ENCODE results near the gene TUBA8.

Gene TUBA8

DNA sequence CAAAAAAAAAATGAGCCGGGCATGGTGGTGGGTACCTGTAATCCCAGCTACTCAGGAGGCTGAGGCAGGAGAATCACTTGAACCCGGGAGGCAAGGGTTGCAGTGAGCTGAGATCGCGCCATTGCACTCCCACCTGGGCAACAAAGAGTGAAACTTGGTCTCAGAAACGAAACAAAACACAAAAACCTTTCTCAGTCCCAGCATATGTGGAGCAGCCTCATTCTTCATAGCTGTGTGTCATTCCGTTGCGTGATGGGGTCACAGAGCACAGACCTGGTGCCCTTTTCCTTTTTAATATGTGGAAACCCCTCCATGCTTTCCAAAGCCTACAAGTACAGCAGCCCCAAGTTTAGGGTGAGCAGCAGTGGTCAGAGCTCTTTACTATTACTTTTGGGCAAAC, 19.1 kb upstream of the TUBA8 start:
- POLR2A ChIA-PET: interaction anchor here (1.0 to 1.4 kb wide), 2 partner anchors 14 to 15 kb away, joined by 3 to 7 read pairs; no protein-coding TSS in a partner anchor
- no peak for DNase-seq (ENCODE audit: extremely low spot score)
- CTCF ChIA-PET: interaction anchor here (1.1 to 6.3 kb wide), 4 partner anchors 14 to 261 kb away, joined by 3 to 59 read pairs (median 3); partner anchors contain the start of gene PEX26
- TF ChIP-seq CTCF (IDR thresholded peaks at IDR 0.05; ENCODE audit: control extremely low read depth, extremely low read depth, low read depth, missing control alignments): no peak

DNA sequence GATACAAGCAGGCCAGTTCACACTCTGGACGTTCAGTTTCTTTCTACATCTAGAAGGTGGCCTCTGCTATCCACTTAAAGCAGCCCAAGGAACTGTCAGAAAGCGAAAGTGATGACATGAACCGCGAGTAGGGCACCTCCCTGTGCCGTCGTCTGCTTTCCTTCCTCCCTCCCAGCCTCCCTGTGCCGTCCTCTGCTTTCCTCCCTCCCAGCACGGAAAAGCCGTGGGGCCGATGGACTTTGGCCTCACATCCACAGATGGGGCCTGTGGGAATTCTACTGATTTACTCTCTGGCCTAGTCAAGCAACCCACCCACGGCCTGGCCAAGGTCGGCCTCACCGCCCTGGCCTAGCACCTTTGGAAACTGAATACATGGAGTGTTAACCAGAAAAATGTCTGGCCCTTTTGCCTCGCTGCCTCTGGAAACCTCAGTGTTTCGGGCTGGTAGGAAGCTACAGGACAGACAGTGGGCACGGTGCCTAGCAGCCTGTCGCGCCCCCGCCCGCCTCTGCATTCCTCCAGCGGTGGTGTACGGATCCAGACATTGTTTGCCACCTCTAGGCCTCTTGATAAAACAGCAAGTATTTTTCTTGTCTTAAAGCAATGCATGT, 18.6 kb upstream of the TUBA8 start:
- DNase-seq (ENCODE audit: extremely low spot score): no peak
- no peak for TF ChIP-seq CTCF (IDR thresholded peaks at IDR 0.05; ENCODE audit: control extremely low read depth, extremely low read depth, low read depth, missing control alignments)
- CTCF ChIA-PET: interaction anchor here (1.1 to 6.3 kb wide), 4 partner anchors 15 to 262 kb away, joined by 3 to 59 read pairs (median 3); partner anchors contain the start of gene PEX26
- POLR2A ChIA-PET: interaction anchor here (1.4 kb wide), 1 partner anchor 14 kb away, joined by 7 read pairs; no protein-coding TSS in a partner anchor

DNA sequence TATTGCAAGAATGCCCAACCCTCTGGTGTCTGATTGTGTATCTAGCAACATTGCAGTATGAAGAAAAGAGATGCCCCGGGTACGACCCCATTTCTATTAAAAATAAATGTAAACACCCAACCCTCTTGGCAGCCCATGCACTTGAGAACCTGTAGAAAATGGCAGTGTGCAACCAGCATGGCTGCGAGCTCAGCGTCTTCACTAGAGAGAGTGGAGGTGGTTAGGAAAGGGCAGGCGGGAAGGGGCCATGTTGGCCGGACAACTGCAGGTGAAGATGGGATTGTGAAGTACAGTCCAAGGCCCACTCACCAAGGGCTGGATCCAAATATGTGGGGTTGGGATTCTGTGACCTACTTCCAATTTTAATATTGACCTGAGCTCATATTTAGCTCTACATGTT, 16.9 kb upstream of the TUBA8 start:
- ChIA-PET CTCF (interaction anchor here (1.0 to 3.9 kb wide), 2 partner anchors 16 to 17 kb away, joined by 3 to 32 read pairs; partner anchors contain the start of genes PEX26 and TUBA8), POLR2A (no interaction called here)
- TF ChIP-seq CTCF (IDR thresholded peaks at IDR 0.05; ENCODE audit: control extremely low read depth, extremely low read depth, low read depth, missing control alignments): no peak
- DNase-seq (ENCODE audit: extremely low spot score): no peak

DNA sequence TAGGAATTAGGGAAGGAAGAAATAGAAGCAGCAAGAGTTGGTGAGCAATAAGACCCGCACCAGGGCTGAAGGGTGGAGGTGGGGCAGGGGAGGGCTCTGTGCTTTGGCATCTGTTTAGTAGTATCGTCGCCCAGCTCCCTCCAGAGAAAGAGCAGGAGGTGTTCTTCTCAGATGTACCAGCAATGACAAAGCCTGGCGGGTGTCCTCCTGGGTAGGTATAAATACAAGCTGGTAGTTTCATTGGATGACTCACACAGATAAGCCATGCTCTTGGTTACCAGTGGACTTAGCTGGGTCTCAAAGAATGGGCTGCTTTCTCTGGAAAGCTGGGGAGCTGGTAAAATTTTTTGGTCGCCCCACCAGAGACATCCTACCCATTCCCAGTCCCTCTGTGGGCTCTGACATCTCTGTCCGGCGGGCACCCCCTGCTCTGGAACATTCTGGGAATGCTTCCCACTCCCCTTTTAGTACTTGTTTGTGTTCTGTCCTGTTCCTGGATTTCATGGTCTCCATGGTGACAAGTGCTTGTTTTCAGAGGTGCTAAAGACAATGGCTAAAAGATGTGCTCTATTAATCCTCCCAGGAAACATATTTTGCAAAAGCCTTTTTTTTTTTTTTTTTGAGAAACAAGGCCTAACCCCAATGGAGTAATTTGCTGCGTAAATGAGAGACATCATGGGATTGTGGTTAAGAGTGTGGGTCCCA, 15.4 kb upstream of the TUBA8 start:
- CTCF ChIA-PET: interaction anchor here (0.8 to 3.9 kb wide), 4 partner anchors 8 to 17 kb away, joined by 4 to 32 read pairs (median 4); partner anchors contain the start of gene PEX26
- DNase-seq (ENCODE audit: extremely low spot score): no peak
- POLR2A ChIA-PET: interaction anchor here (0.7 to 1.5 kb wide), 2 partner anchors 11 to 353 kb away, joined by 3 to 5 read pairs; no protein-coding TSS in a partner anchor
- no peak for TF ChIP-seq CTCF (IDR thresholded peaks at IDR 0.05; ENCODE audit: control extremely low read depth, extremely low read depth, low read depth, missing control alignments)

DNA sequence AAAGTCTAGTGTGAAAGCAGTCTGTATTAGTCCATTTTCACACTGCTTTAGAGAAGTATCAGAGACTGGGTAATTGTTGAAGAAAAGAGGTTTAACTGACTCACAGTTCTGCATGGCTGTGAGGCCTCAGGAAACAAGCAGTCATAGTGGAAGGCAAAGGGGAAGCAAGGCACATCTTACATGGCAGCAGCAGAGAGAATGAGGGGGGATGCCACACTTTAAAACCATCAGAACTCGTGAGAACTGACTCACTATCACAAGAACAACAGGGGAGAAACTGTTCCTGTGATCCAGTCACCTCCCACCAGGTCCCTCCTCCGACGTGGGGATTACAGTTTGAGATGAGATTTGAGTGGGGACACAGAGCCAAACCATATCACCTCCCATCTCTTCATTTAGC, 13.8 kb upstream of the TUBA8 start:
- no peak for TF ChIP-seq CTCF (IDR thresholded peaks at IDR 0.05; ENCODE audit: control extremely low read depth, extremely low read depth, low read depth, missing control alignments)
- no peak for DNase-seq (ENCODE audit: extremely low spot score)
- ChIA-PET CTCF (no interaction called here), POLR2A (interaction anchor here (0.7 to 1.0 kb wide), 3 partner anchors 10 to 369 kb away, joined by 4 to 7 read pairs (median 5); no protein-coding TSS in a partner anchor)

GRCh38 chr22:18100781-18101180, 9.8 kb upstream of the TUBA8 start:
- CTCF ChIA-PET: interaction anchor here (1.0 to 2.3 kb wide), 5 partner anchors 12 to 31 kb away, joined by 3 to 11 read pairs (median 4); no protein-coding TSS in a partner anchor
- POLR2A ChIA-PET: no interaction called here
- no peak for TF ChIP-seq CTCF (IDR thresholded peaks at IDR 0.05; ENCODE audit: control extremely low read depth, extremely low read depth, low read depth, missing control alignments)
- no peak for DNase-seq (ENCODE audit: extremely low spot score)

All from GM10248 (cell line).